Adrenal gland (tissue), 12 donors: ENCODE results near the gene ATP6V1F. TPM values are rescaled to one million over a fixed set of nuclear protein-coding genes. Genes with fewer than 3 reads are reported as not detected.
A peak's percentile ranks its signal among the peaks of the same experiment; 100 is the strongest.

Experiments used
- DNase-seq, 7 donors: peaks; one replicate each; pipeline ENCODE4 v3.0.0-alpha.2; 2019 to 2020
- H3K27ac ChIP-seq, 5 donors: fragments of 200-600 bp; sonication (generic) in 4 of 5; 1 replicate in 3 of 5; 2 replicates in 2 of 5; pipeline versions ENCODE4 v1.5.1 to v1.8.0; 2016 to 2020; ENCODE audit warnings: mild to moderate bottlenecking in 1 of 5
- H3K27me3 ChIP-seq: fragments of 200-600 bp; 2 replicates; pipeline ENCODE4 v1.8.0; 2021
- H3K36me3 ChIP-seq, 2 donors: fragments of 200-600 bp; replicated peaks in 1 of 2; 1 replicate in 1 of 2; 2 replicates in 1 of 2; pipeline versions ENCODE4 v1.5.1 to v1.8.0; 2018 to 2022
- H3K4me1 ChIP-seq, 2 donors: fragments of 200-600 bp; replicated peaks in 1 of 2; 1 replicate in 1 of 2; 2 replicates in 1 of 2; pipeline versions ENCODE4 v1.5.1 to v1.8.0; 2018 to 2021
- H3K4me3 ChIP-seq, 4 donors: fragments of 200-600 bp; sonication (generic) in 3 of 4; one replicate each; pipeline ENCODE4 v1.5.1; 2016 to 2018
- H3K9me3 ChIP-seq, 3 donors: fragments of 200-600 bp; sonication (generic) in 1 of 3; replicated peaks in 1 of 3; 1 replicate in 2 of 3; 2 replicates in 1 of 3; pipeline versions ENCODE4 v1.5.1 to v1.8.0; 2016 to 2021
- CTCF ChIP-seq, 6 experiments: fragments of 450-650 bp in 4 of 6; fragments of 200-600 bp in 2 of 6; sonication (generic) in 1 of 6; IDR thresholded peaks; 1 replicate in 5 of 6; 2 replicates in 1 of 6; pipeline versions ENCODE4 v1.5.1 to v1.8.0; 2016 to 2021; ENCODE audit warnings: antibody characterized with exemption in 6 of 6, mild to moderate bottlenecking in 2 of 6, moderate library complexity in 1 of 6
- POLR2A ChIP-seq, 2 donors: fragments of 450-650 bp; IDR thresholded peaks; one replicate each; pipeline ENCODE4 v1.6.1; 2017; ENCODE audit warnings: antibody characterized with exemption in 2 of 2, mild to moderate bottlenecking in 2 of 2, moderate library complexity in 1 of 2
- WGBS, 4 donors: extraction: QIAGEN DNeasy Blood & Tissue Kit in 2 of 4; methylation state at CpG; one replicate each; pipeline versions ENCODE4 v1.1.5 to v1.1.7; 2013 to 2017; 5-methylcytosine and 5-hydroxymethylcytosine counted together
- intact Hi-C, 2 donors: fragments of 100-400 bp; cut with DNase I; formaldehyde crosslinking; loops; one replicate each; pipeline versions ENCODE4 v1.14.1 to v1.15.0; 2022 to 2023
- polyA plus RNA-seq, 3 donors: library from polyadenylated mRNA; stranded (reverse); fragments of 200-250 nt in 2 of 3; fragments of 350-450 nt in 1 of 3; fragmentation: Illumina TruSeq in 1 of 3; extraction: RNeasy Lipid Tissue Mini Kit (QIAGEN cat#74804) in 1 of 3; gene quantifications; one replicate each; pipeline ENCODE4 v1.2.3, GENCODE V29; 2013 to 2014
- total RNA-seq, 9 donors: library from RNA; depleted of rRNA in 4 of 9; stranded (reverse); fragments of >200 nt in 4 of 9; fragments of 120-200 nt in 1 of 9; fragmentation: NEBNext Ultra II Directional in 1 of 9; extraction: Animal tissue kit (Norgen Biotek cat#: 25700) in 1 of 9; gene quantifications; one replicate each; pipeline versions ENCODE4 v1.1.0 to v1.2.4, GENCODE V29; 2013 to 2023
- donor health status: healthy with polysubstance abuse.
- donor health status: Bipolar disorder and iron deficiency.
- donor health status: DM: yes; HTN: yes; CAD: no.
- donor health status: DM: no; HTN: no; CAD: no.
- donor health status: DM: no; HTN: no; CAD: no.
- donor health status: DM: yes; HTN: yes; CAD: no.

Gene ATP6V1F
- total and polyA plus RNA-seq, 12 donors, result 94.6 to 334 (median 183) TPM

- no peaks in the 10 kb centered on the region for H3K36me3 ChIP-seq
- H3K27ac ChIP-seq, result no peak overlapping the region
- no peaks in the 10 kb centered on the region for H3K9me3 ChIP-seq
- no peak for DNase-seq
- 59 to 75% (median 66%) methylated on average over 2 to 19 of the region's 19 CpGs for WGBS, 4 donors
- TF ChIP-seq CTCF (IDR thresholded peaks at IDR 0.05), result no peak
- no peak for TF ChIP-seq POLR2A (IDR thresholded peaks at IDR 0.05)
- no peaks in the 10 kb centered on the region for H3K27me3 ChIP-seq
- intact Hi-C loops, result no loop called here
- no peaks in the 10 kb centered on the region for H3K4me1 ChIP-seq
- no peak overlapping the region for H3K4me3 ChIP-seq
Observed at GRCh38 chr7:128879461-128879938, 16.8 kb downstream of the ATP6V1F start.

- Histone ChIP-seq H3K9me3 (no peaks in the 10 kb centered on the region), H3K36me3 (no peaks in the 10 kb centered on the region), H3K27me3 (no peaks in the 10 kb centered on the region), H3K27ac (no peak overlapping the region), H3K4me3 (no peak overlapping the region), H3K4me1 (no peaks in the 10 kb centered on the region)
- intact Hi-C loops, result loop anchor here in 1 of 2 donors (5.0 kb wide), 2 partner anchors 268 to 408 kb away; no protein-coding TSS in a partner anchor
- 39 to 70% (median 49%) methylated on average over 10 to 31 of the region's 31 CpGs for WGBS, 4 donors
- TF ChIP-seq POLR2A (IDR thresholded peaks at IDR 0.05), result no peak
- peak; percentile 45 to 87 (median 80) for TF ChIP-seq CTCF (IDR thresholded peaks at IDR 0.05)
- DNase-seq, result peak; percentile 58 to 85 (median 76)
Observed at GRCh38 chr7:128879939-128880746, 17.5 kb downstream of the ATP6V1F start.

- Histone ChIP-seq H3K27ac (no peak overlapping the region), H3K27me3 (no peaks in the 10 kb centered on the region), H3K9me3 (no peaks in the 10 kb centered on the region), H3K4me3 (no peak overlapping the region), H3K4me1 (no peaks in the 10 kb centered on the region), H3K36me3 (no peaks in the 10 kb centered on the region)
- TF ChIP-seq CTCF (IDR thresholded peaks at IDR 0.05) (no peak), POLR2A (IDR thresholded peaks at IDR 0.05) (no peak)
- WGBS, 4 donors, result 67 to 68% (median 67%) methylated on average over 7 to 11 of the region's 11 CpGs
- no peak for DNase-seq
- intact Hi-C loops, result loop anchor here in 1 of 2 donors (5.0 kb wide), 2 partner anchors 269 to 409 kb away; no protein-coding TSS in a partner anchor
Observed at GRCh38 chr7:128880791-128881457, 18.3 kb downstream of the ATP6V1F start.

GRCh38 chr7:128881458-128882125 is 18.9 kb downstream of the ATP6V1F start:
- Histone ChIP-seq H3K27ac (no peak overlapping the region), H3K9me3 (no peaks in the 10 kb centered on the region), H3K4me1 (no peaks in the 10 kb centered on the region), H3K36me3 (no peaks in the 10 kb centered on the region), H3K27me3 (no peaks in the 10 kb centered on the region), H3K4me3 (no peak overlapping the region)
- no peak for DNase-seq
- intact Hi-C loops, result loop anchor here in 1 of 2 donors (5.0 kb wide), 2 partner anchors 269 to 409 kb away; no protein-coding TSS in a partner anchor
- WGBS, 4 donors, result 74 to 84% (median 79%) methylated on average over 6 to 10 of the region's 10 CpGs
- TF ChIP-seq CTCF (IDR thresholded peaks at IDR 0.05), result no peak
- no peak for TF ChIP-seq POLR2A (IDR thresholded peaks at IDR 0.05)
